ENCODE data around the gene GRIFIN. TPM values are rescaled to one million over a fixed set of nuclear protein-coding genes. Genes with fewer than 3 reads are reported as not detected.
"Not testable (repeated sequence)": the region's sequence is repeated elsewhere in the genome, so short reads cannot be mapped to it uniquely, and the experiment has no call there.

GRIFIN gene
- total and polyA plus RNA-seq, 7 experiments from 2014 or later: not detected

DNA sequence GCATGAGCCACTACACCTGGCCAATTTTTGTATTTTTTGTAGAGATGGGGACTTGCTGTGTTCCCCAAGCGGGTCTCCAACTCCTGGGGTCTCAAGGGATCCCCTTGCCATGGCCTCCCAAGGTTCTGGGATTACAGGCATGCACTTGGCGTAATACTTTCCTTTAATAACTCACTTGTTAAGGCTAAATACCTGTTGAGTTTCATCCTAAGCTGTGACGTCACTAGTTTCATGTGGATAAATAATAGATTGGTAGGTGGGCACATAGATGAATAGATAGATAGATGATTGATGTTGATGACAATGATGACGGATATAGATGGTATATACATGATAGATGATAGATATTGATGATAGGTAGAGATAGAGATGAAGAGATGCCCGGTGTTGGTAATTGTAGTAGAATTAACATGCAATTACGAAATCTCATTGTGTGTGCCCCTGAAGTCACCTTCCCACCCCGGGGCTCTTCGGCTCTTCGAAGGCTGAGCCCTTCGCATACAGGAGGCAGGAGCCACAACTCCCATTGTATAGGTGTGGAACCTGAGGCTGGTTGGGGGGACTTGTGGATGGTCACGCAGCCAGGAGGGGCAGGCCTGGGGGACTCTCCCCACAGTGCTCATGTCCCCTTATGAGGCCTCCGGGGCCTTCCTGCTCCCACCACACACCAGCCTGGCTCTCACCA lies 2.6 kb downstream of the GRIFIN start:
- DNase-seq (no peak), ATAC-seq (no peak)
- ChIA-PET POLR2A (interaction anchor here (1.1 kb wide), 1 partner anchor 38 kb away, joined by 3 read pairs; no protein-coding TSS in a partner anchor), CTCF (no interaction called here)
- no peaks in the 10 kb centered on the region for H3K36me3 ChIP-seq (ENCODE audit: control insufficient read depth in 2 of 3, insufficient read depth in 3 of 3, low read length in 3 of 3)
- H3K27me3 ChIP-seq (ENCODE audit: control insufficient read depth in 2 of 2, insufficient read depth in 2 of 2, low read length in 2 of 2): no peaks in the 10 kb centered on the region
- H3K9me3 ChIP-seq (ENCODE audit: control insufficient read depth in 2 of 3, low read length in 3 of 3): no peaks in the 10 kb centered on the region
- Mint-ChIP-seq H3K4me1 (peaks cover 4 to 12% (median 5%) of the 10 kb centered on the region in 7 donors), H3K4me3 (no peak overlapping the region), H3K9me3 (no peaks in the 10 kb centered on the region), H3K27ac (no peak overlapping the region), H3K36me3 (no peaks in the 10 kb centered on the region), H3K27me3 (peaks cover 0 to 13% (median 4%) of the 10 kb centered on the region in 5 donors)
- H3K4me3 ChIP-seq (ENCODE audit: low read length): no peak overlapping the region
- H3K4me1 ChIP-seq (ENCODE audit: control insufficient read depth in 2 of 2, insufficient read depth in 2 of 2, low read length in 2 of 2): peaks cover 7 to 13% of the 10 kb centered on the region in 2 donors
- intact Hi-C loops (cut with micrococcal nuclease): no loop called here
- no peak overlapping the region for H3K27ac ChIP-seq (ENCODE audit: low read depth, low read length)

DNA sequence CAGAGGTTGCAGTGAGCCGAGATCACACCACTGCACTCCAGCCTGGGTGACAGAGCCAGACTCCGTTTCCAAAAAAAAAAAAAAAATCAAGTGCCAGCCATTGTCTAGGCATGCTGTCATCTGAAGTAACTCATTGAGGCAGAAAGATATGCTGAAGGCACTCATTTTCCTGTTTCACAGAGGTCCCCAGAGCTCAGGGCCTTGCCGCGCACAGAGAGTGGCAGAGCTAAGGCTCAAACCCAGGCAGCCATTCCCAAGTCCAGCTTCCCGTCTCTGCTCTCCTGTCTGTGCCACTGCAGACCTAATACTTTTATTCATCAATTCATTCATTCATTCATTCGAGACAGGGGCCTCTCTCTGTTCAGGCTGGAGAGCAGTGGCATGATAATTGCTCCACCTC lies 3.5 kb downstream of the GRIFIN start:
- H3K4me1 Mint-ChIP-seq: peaks cover 4 to 8% (median 5%) of the 10 kb centered on the region in 7 donors
- POLR2A ChIA-PET: no interaction called here
- CTCF ChIA-PET: no interaction called here

DNA sequence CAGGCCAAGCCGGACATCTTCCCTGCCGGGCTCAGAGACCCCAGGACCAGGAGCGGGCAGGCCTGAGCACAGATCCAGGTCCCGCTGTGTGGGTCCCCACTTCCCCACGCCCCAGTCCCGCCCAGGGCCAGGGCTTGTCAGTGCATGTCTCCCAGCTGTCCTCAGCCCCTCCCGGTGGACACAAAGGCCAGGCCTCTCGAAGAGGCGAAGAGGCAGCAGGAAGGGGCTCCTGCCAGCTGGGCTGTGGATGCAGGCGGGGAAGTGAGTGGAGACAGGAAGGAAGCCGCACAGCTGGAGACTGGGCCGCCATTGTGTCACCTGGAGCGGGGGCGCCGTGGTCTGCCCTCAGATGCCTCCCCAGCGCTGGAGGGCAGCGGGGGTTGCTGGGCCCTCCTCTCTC lies 4.8 kb downstream of the GRIFIN start:
- Histone ChIP-seq H3K36me3 (ENCODE audit: control insufficient read depth in 2 of 3, insufficient read depth in 3 of 3, low read length in 3 of 3) (no peaks in the 10 kb centered on the region), H3K4me1 (ENCODE audit: control insufficient read depth in 2 of 2, insufficient read depth in 2 of 2, low read length in 2 of 2) (no peaks in the 10 kb centered on the region), H3K9me3 (ENCODE audit: control insufficient read depth in 2 of 3, low read length in 3 of 3) (no peaks in the 10 kb centered on the region), H3K27ac (ENCODE audit: low read depth, low read length) (no peak overlapping the region), H3K27me3 (ENCODE audit: control insufficient read depth in 2 of 2, insufficient read depth in 2 of 2, low read length in 2 of 2) (no peaks in the 10 kb centered on the region), H3K4me3 (ENCODE audit: low read length) (no peak overlapping the region)
- Mint-ChIP-seq H3K4me3 (no peak overlapping the region), H3K9me3 (no peaks in the 10 kb centered on the region), H3K27me3 (peaks cover 0 to 13% (median 4%) of the 10 kb centered on the region in 5 donors), H3K36me3 (no peaks in the 10 kb centered on the region), H3K27ac (no peak overlapping the region), H3K4me1 (peaks cover 2 to 6% (median 5%) of the 10 kb centered on the region in 7 donors)
- ATAC-seq: no peak
- ChIA-PET CTCF (interaction anchor here (1.0 kb wide), 1 partner anchor 244 kb away, joined by 3 read pairs; no protein-coding TSS in a partner anchor), POLR2A (no interaction called here)
- intact Hi-C loops (cut with micrococcal nuclease): no loop called here
- DNase-seq: no peak

More for the DNA sequence above, 3.5 kb downstream of the GRIFIN start:
- ATAC-seq (no peak), DNase-seq (no peak)
- Mint-ChIP-seq H3K36me3 (no peaks in the 10 kb centered on the region), H3K27ac (peak overlapping the region in 1 of 9 donors; percentile 59), H3K4me3 (no peak overlapping the region), H3K9me3 (no peaks in the 10 kb centered on the region), H3K27me3 (peaks cover 0 to 13% (median 4%) of the 10 kb centered on the region in 5 donors)
- intact Hi-C loops (cut with micrococcal nuclease): no loop called here
- no peaks in the 10 kb centered on the region for H3K27me3 ChIP-seq (ENCODE audit: control insufficient read depth in 2 of 2, insufficient read depth in 2 of 2, low read length in 2 of 2)
- H3K9me3 ChIP-seq (ENCODE audit: control insufficient read depth in 2 of 3, low read length in 3 of 3): no peaks in the 10 kb centered on the region
- no peak overlapping the region for H3K27ac ChIP-seq (ENCODE audit: low read depth, low read length)
- peaks cover 3 to 9% of the 10 kb centered on the region in 2 donors for H3K4me1 ChIP-seq (ENCODE audit: control insufficient read depth in 2 of 2, insufficient read depth in 2 of 2, low read length in 2 of 2)
- H3K4me3 ChIP-seq (ENCODE audit: low read length): no peak overlapping the region
- no peaks in the 10 kb centered on the region for H3K36me3 ChIP-seq (ENCODE audit: control insufficient read depth in 2 of 3, insufficient read depth in 3 of 3, low read length in 3 of 3)

DNA sequence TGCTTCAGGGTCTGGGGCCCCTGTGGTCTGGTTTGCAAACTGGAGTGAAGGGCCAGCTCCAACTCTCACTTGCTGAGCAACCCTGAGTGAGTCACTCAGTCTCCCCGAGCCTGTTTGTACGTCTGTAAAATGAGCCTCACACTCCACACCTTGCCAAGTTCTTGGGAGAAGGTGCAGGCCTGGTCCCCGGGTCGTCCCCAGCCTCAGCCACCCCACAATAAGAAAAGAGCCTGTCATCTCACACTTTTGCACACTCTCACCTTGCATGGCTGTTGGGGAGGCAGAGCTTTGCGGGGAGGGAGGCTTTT lies 5.2 kb downstream of the GRIFIN start:
- Histone ChIP-seq H3K4me3 (ENCODE audit: low read length) (no peak overlapping the region), H3K36me3 (ENCODE audit: control insufficient read depth in 2 of 3, insufficient read depth in 3 of 3, low read length in 3 of 3) (no peaks in the 10 kb centered on the region), H3K9me3 (ENCODE audit: control insufficient read depth in 2 of 3, low read length in 3 of 3) (no peaks in the 10 kb centered on the region), H3K27me3 (ENCODE audit: control insufficient read depth in 2 of 2, insufficient read depth in 2 of 2, low read length in 2 of 2) (no peaks in the 10 kb centered on the region), H3K4me1 (ENCODE audit: control insufficient read depth in 2 of 2, insufficient read depth in 2 of 2, low read length in 2 of 2) (no peaks in the 10 kb centered on the region), H3K27ac (ENCODE audit: low read depth, low read length) (no peak overlapping the region)
- peaks cover 0 to 14% (median 4%) of the 10 kb centered on the region in 5 donors for H3K27me3 Mint-ChIP-seq
- H3K9me3 Mint-ChIP-seq: no peaks in the 10 kb centered on the region
- no peak overlapping the region for H3K4me3 Mint-ChIP-seq
- H3K27ac Mint-ChIP-seq: no peak overlapping the region
- H3K4me1 Mint-ChIP-seq: peaks cover 2 to 6% (median 5%) of the 10 kb centered on the region in 7 donors
- DNase-seq (no peak), ATAC-seq (no peak)
- ChIA-PET CTCF (interaction anchor here (0.6 to 1.0 kb wide), 3 partner anchors 12 to 245 kb away, joined by 3 to 4 read pairs (median 3); no protein-coding TSS in a partner anchor), POLR2A (no interaction called here)
- intact Hi-C loops (cut with micrococcal nuclease): no loop called here
- no peaks in the 10 kb centered on the region for H3K36me3 Mint-ChIP-seq

DNA sequence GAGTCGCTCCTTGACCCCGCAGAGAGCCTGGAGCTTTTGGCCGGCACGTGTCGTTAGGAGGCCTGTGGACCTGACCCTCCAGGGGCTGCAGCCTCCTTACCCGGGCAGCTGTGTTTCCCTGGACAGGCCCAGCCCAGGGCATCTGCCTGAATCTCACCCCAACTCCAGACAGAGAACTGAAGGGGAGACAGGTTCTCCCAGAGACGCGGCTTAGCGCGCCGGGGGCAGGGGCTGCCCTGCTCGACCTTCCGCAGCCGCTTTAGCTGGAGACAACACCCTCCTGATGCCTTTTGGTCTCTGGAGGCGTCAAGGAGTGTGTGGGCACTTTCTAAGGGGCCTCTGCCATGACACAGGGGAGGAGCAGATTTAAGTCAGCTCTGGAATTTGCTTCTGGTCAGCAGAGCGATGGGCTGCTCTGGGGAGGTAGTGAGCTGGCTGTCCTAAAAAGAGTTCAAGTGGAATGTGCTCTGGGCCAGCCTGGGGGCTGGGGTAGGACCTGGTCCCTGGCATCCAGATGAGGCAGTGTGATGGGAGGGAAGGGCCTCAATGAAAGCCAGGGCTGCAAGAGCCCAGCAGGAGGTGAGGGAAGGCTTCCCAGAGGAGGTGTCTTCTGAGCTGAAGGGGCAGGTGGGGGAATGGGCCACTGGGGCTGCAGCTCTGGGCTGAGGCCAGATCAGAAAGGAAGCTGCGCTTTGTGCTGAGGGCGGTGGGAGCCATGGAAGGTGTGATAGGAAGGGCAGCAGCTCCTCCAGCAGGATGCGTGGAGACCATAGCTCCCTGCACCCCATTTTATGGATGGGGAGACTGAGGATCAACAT lies 5.8 kb downstream of the GRIFIN start:
- Mint-ChIP-seq H3K27me3 (peaks cover 0 to 17% (median 4%) of the 10 kb centered on the region in 5 donors), H3K4me3 (no peak overlapping the region), H3K27ac (no peak overlapping the region), H3K36me3 (no peaks in the 10 kb centered on the region), H3K4me1 (peaks cover 2 to 6% (median 5%) of the 10 kb centered on the region in 7 donors), H3K9me3 (no peaks in the 10 kb centered on the region)
- ATAC-seq (no peak), DNase-seq (no peak)
- CTCF ChIA-PET: interaction anchor here (0.6 to 1.2 kb wide), 5 partner anchors 11 to 245 kb away, joined by 3 to 4 read pairs (median 3); no protein-coding TSS in a partner anchor
- no peak overlapping the region for H3K4me3 ChIP-seq (ENCODE audit: low read length)
- POLR2A ChIA-PET: interaction anchor here (0.7 kb wide), 1 partner anchor 200 kb away, joined by 3 read pairs; no protein-coding TSS in a partner anchor
- no peaks in the 10 kb centered on the region for H3K36me3 ChIP-seq (ENCODE audit: control insufficient read depth in 2 of 3, insufficient read depth in 3 of 3, low read length in 3 of 3)
- H3K27ac ChIP-seq (ENCODE audit: low read depth, low read length): no peak overlapping the region
- no peaks in the 10 kb centered on the region for H3K9me3 ChIP-seq (ENCODE audit: control insufficient read depth in 2 of 3, low read length in 3 of 3)
- no peaks in the 10 kb centered on the region for H3K27me3 ChIP-seq (ENCODE audit: control insufficient read depth in 2 of 2, insufficient read depth in 2 of 2, low read length in 2 of 2)
- intact Hi-C loops (cut with micrococcal nuclease): no loop called here
- H3K4me1 ChIP-seq (ENCODE audit: control insufficient read depth in 2 of 2, insufficient read depth in 2 of 2, low read length in 2 of 2): no peaks in the 10 kb centered on the region

DNA sequence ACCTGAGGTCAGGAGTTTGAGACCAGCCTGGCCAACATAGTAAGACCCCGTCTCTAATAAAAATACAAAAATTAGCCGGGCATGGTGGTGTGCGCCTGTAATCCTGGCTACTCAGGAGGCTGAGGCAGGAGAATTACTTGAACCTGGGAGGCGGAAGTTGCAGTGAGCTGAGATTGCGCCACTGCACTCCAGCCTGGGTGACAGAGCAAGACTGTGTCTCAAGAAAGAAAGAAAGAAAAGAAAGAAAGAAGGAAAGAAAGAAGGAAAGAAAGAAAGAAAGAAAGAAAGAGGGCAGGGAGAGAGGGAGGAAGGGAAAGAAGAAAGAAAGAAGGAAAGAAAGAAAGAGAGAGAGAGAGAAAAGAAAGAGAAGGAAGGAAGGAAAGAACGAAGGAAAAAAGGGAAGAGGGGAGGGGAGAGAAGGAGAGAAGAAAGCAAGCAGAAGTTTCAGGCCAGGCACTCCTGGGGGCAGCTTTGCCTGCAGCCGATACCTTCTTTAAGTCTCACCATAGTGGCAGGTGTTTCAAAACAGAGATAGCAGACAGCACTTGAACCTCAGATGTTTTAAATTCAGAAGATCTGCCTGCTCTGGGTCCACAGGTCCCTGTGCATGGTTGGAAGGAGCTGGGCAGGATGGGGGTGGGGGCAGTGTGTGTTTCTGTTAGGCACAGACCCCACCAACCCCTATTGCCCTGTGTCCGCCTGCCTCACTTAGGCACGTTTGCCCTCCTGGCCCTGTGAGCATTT lies 6.6 kb downstream of the GRIFIN start:
- not testable (repeated sequence) for H3K27ac ChIP-seq (ENCODE audit: low read depth, low read length); H3K4me1 ChIP-seq (ENCODE audit: control insufficient read depth in 2 of 2, insufficient read depth in 2 of 2, low read length in 2 of 2); DNase-seq; H3K27me3 ChIP-seq (ENCODE audit: control insufficient read depth in 2 of 2, insufficient read depth in 2 of 2, low read length in 2 of 2); H3K4me1 Mint-ChIP-seq; H3K36me3 Mint-ChIP-seq; H3K9me3 ChIP-seq (ENCODE audit: control insufficient read depth in 2 of 3, low read length in 3 of 3); H3K27ac Mint-ChIP-seq; H3K36me3 ChIP-seq (ENCODE audit: control insufficient read depth in 2 of 3, insufficient read depth in 3 of 3, low read length in 3 of 3); ATAC-seq; H3K4me3 ChIP-seq (ENCODE audit: low read length); H3K9me3 Mint-ChIP-seq
- CTCF ChIA-PET: interaction anchor here (0.6 to 1.6 kb wide), 6 partner anchors 17 to 891 kb away, joined by 3 to 10 read pairs (median 5); no protein-coding TSS in a partner anchor
- peaks cover 0 to 17% (median 4%) of the 10 kb centered on the region in 5 donors for H3K27me3 Mint-ChIP-seq
- intact Hi-C loops (cut with micrococcal nuclease): loop anchor here in 1 of 2 donors (1.0 kb wide), 1 partner anchor 18 kb away; no protein-coding TSS in a partner anchor
- POLR2A ChIA-PET: interaction anchor here (0.5 to 1.8 kb wide), 2 partner anchors 29 to 39 kb away, joined by 3 to 4 read pairs; no protein-coding TSS in a partner anchor
- peak overlapping the region in 1 of 10 donors; percentile 58 for H3K4me3 Mint-ChIP-seq
